Esophagus squamous epithelium (tissue), 4 donors: ENCODE results near the gene STK17B.

Experiments used
- CTCF ChIP-seq, 6 experiments: fragments of 450-650 bp in 4 of 6; fragments of 200-600 bp in 2 of 6; sonication (generic) in 2 of 6; IDR thresholded peaks; one replicate each; pipeline ENCODE4 v1.5.1; 2016 to 2019; ENCODE audit warnings: antibody characterized with exemption in 6 of 6, mild to moderate bottlenecking in 4 of 6, moderate library complexity in 4 of 6
- POLR2A ChIP-seq, 4 donors: fragments of 450-650 bp; IDR thresholded peaks; one replicate each; pipeline ENCODE4 v1.6.1; 2017; ENCODE audit warnings: antibody characterized with exemption in 4 of 4, mild to moderate bottlenecking in 4 of 4, moderate library complexity in 3 of 4

- TF ChIP-seq CTCF (IDR thresholded peaks at IDR 0.05) (no peak), POLR2A (IDR thresholded peaks at IDR 0.05) (no peak)
Observed at GRCh38 chr2:196182439-196183171, 11.2 kb upstream of the STK17B start.
